AG04450 (cell line): ENCODE data around the gene FADS1. TPM values are rescaled to one million over a fixed set of nuclear protein-coding genes. Genes with fewer than 3 reads are reported as not detected.

Experiments
- CTCF ChIA-PET: fragments of 300-600, 350-600 bp; formaldehyde crosslinking; extraction: SDS; loops from one replicate; lab custom pipeline; 2022; ENCODE audit warnings: antibody characterized with exemption, inconsistent platforms; lab: Charles Lee
- POLR2A ChIA-PET: fragments of 350-600 bp; formaldehyde crosslinking; extraction: SDS; loops from one replicate; lab custom pipeline; 2021; ENCODE audit warnings: antibody characterized with exemption, inconsistent platforms; lab: Yijun Ruan, JAX
- DNase-seq: peaks from one replicate; pipeline ENCODE4 v3.0.0-alpha.2; 2011; ENCODE audit warnings: low read depth, low spot score
- H3K27ac ChIP-seq: one replicate; pipeline ENCODE4 v1.5.1; 2012; ENCODE audit warnings: low read depth, low read length, control low read depth
- H3K27me3 ChIP-seq: one replicate; pipeline ENCODE4 v1.6.0; 2012; ENCODE audit warnings: low read length; ENCODE audit not compliant: control insufficient read depth, insufficient read depth
- H3K4me3 ChIP-seq: 2 replicates; pipeline ENCODE4 v1.5.1; 2011; ENCODE audit warnings: mild to moderate bottlenecking, low read depth, low read length, control low read depth
- H3K9me3 ChIP-seq: 2 replicates; pipeline ENCODE4 v1.5.1; 2012; ENCODE audit warnings: low read length; ENCODE audit not compliant: control insufficient read depth, insufficient read depth
- polyA plus RNA-seq: library from polyadenylated mRNA; depleted of rRNA; stranded (reverse); fragments of >200 nt; gene quantifications from 2 replicates; pipeline ENCODE4 v1.2.3, GENCODE V29; 2011
- TF ChIP-seq, protein P1 (sequence below): IDR thresholded peaks from 2 replicates; pipeline ENCODE4 v1.5.1; 2011; ENCODE audit warnings: low read depth, low read length, control low read depth, inconsistent platforms

The FADS1 gene
- polyA plus RNA-seq, 1 experiment = 50.4 TPM

DNA sequence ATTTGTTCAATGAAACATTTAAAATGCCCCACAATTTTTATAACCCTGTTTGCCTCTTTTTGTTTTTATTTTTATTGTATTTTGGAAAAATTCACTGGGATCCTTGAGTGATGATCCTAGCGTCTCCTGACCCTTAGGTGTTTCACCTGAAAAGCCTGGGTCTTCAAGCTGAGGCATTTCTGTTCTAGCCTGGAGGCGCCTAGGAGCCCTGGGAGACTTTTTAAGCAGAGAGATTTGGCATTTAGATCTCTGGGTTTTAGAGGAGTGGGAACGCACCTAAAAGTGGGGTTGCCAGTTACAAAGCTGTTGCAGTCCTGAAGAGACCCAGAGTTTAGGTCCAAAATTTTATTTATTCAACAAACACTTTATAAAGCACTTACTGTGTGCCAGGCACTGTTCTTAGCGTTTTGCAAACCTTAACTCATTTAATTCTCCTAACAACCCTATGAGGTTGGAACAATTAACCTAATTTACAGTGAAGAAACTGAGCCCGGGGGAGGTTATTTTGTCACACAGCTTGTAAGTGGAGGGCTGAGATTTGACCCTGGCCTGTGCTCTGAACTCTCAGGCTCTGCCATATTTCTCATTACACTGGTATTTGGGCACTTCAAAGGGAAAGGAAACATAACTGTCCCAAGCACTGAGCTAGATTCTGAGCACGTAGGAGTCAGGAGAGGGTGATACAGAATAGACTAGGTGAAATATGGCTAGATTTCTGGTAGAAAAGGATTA, 834 bp upstream of the FADS1 start:
- ChIA-PET CTCF (interaction anchor here (1.1 to 6.3 kb wide), 3 partner anchors 12 to 265 kb away, joined by 4 to 68 read pairs (median 5); no protein-coding TSS in a partner anchor), POLR2A (interaction anchor here (0.8 to 2.6 kb wide), 3 partner anchors 11 to 150 kb away, joined by 4 to 29 read pairs (median 4); partner anchors contain the start of gene FADS2)
- H3K27me3 ChIP-seq = no peaks in the 10 kb centered on the region

DNA sequence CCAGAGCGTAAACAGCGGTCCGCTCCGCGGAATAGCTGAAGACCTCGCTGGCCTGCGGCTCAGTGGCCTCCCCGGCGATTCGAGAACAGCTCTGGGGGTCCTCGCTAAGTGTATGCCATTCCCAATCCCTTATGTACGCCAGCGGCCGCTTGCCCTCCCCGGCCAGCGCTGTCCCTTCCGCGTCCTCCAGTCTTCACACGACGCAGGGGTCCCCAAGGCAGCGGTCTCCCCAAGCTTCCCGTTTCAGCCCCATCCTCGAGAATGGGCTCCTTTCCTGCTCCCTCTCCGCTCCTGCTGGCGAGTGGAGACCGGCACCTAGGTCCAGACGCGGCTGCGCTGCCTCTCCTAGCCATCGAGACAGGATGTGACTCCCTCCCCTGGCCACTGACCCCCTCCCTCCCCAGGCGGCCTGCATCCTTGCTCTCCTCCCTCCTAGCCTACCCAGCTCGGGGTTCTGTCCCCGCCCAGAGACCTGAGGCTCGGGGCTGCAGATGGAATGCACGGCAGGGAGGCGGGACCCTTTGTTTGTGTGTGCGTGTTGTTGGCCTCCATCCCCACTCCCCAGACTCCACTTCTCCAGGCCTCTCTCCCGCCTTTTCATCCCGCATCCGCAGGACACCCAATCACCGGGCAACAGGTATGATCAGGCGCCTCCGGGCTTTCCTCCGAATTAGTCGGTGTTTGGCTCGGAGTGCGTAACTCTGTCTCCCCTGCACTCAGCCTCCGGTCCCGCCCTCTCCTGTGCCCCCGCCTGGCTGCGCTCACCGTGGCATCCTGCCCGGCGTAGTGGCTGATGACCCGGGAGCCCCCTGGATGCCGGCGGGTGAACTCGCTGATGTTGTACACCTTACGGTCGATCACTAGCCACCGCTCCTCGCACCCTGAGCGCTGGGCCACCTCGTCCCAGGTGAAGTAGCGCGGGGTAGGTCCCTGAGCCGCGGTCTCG, 740 bp downstream of the FADS1 start:
- Histone ChIP-seq H3K9me3 (peaks cover 2% of the 10 kb centered on the region; the same call in 1 of the 2 replicates), H3K27me3 (no peaks in the 10 kb centered on the region), H3K27ac (peak overlapping the region; percentile 86), H3K4me3 (peak overlapping the region; percentile 89)
- no peak for DNase-seq
- POLR2A ChIA-PET = interaction anchor here (0.8 to 2.6 kb wide), 6 partner anchors 13 to 387 kb away, joined by 3 to 29 read pairs (median 6); partner anchors contain the start of genes CPSF7, FADS2, FEN1 and TMEM258
- CTCF ChIA-PET = interaction anchor here (0.6 to 6.3 kb wide), 7 partner anchors 13 to 549 kb away, joined by 3 to 68 read pairs (median 11); partner anchors contain the start of gene FADS2
- TF ChIP-seq, protein P1, sequence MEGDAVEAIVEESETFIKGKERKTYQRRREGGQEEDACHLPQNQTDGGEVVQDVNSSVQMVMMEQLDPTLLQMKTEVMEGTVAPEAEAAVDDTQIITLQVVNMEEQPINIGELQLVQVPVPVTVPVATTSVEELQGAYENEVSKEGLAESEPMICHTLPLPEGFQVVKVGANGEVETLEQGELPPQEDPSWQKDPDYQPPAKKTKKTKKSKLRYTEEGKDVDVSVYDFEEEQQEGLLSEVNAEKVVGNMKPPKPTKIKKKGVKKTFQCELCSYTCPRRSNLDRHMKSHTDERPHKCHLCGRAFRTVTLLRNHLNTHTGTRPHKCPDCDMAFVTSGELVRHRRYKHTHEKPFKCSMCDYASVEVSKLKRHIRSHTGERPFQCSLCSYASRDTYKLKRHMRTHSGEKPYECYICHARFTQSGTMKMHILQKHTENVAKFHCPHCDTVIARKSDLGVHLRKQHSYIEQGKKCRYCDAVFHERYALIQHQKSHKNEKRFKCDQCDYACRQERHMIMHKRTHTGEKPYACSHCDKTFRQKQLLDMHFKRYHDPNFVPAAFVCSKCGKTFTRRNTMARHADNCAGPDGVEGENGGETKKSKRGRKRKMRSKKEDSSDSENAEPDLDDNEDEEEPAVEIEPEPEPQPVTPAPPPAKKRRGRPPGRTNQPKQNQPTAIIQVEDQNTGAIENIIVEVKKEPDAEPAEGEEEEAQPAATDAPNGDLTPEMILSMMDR = no peak

More for the DNA sequence above, 834 bp upstream of the FADS1 start:
- TF ChIP-seq, protein P1 = no peak
- H3K4me3 ChIP-seq = peak overlapping the region; percentile 89
- peaks cover 2% of the 10 kb centered on the region; the same call in 1 of the 2 replicates for H3K9me3 ChIP-seq
- DNase-seq = no peak
- peak overlapping the region; percentile 68 for H3K27ac ChIP-seq

DNA sequence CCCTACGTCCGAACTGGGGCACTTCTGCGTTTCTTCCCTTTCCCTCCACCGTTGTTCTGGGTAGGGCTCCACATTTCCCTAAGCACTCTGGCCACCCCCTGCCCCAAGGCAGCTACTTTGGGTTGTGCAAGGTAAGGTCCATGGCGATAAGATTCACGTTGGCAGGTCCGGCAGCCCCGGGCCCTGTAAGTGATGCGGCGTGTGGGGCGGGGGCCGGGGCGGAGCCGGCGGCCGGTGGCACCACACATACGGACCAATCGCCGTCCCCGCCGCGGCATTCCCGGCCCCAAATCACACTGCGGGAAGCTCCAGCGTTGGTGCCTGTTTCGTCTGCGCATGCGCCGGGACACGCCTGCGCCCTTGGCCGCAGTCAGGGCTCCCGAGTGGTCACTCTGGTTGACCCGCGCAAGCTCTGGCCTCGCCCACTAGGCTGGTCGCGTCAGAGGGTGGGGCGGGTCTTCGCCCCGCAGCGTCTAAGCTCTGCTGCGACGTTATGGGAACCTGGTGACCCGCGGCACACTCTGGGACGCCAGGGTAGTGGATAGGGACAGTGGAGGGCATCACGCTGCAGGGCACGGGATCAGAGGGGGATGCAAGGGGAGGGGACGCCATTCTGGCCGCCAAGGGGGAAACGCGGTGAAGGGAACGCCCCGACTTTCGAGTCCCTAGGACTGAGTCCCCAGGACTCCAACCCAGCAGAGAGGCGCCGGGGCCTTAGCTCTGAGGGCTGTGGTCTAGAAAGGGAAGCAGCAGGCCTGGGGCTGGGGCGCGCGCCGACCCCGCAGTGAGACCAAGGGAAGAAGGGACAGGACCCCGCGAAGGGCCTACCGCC, 1.6 kb downstream of the FADS1 start:
- Histone ChIP-seq H3K27ac (peak overlapping the region; percentile 86), H3K27me3 (no peaks in the 10 kb centered on the region), H3K4me3 (peak overlapping the region; percentile 89), H3K9me3 (peaks cover 2% of the 10 kb centered on the region; the same call in 1 of the 2 replicates)
- CTCF ChIA-PET = interaction anchor here (0.6 to 6.3 kb wide), 9 partner anchors 11 to 549 kb away, joined by 3 to 68 read pairs (median 6); partner anchors contain the start of gene FADS2
- TF ChIP-seq, protein P1 = no peak
- POLR2A ChIA-PET = interaction anchor here (0.6 to 2.6 kb wide), 12 partner anchors 14 to 904 kb away, joined by 3 to 29 read pairs (median 4); partner anchors contain the start of genes CPSF7, FADS2, FEN1 and FTH1
- DNase-seq = peak; percentile 91

DNA sequence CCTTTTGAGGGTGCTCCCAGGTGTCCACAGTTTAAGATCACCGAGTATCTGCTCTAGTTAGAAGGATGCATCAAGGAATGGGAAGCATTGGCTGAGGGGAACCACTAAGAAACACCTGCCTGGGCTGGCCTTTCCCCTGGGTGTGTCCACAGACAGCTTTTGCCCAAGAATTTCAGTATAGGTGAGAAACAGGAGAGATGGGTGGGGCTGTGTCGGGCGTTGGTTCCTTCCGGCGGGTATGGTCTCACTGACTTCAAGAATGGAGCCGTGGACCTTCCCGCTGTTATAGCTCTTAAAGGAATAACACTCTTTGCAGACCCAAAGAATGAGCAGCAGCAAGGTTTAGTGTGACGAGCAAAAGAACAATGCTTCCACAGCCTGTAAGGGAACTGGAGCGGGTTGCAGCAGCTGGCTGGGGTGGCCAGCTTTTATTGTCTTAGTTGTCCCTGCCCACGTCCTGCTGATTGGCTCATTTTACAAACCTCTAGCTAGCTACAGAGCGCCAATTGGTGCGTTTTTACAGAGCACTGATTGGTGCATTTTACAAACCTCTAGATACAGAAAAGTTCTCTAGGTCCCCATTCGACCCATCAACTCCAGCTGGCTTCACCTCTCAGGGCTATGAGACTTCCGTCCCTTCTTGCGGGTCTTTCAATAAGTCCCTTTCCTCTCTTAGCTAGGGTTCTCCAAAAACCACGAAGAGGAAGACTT, 2.4 kb downstream of the FADS1 start:
- CTCF ChIA-PET = interaction anchor here (1.0 to 6.3 kb wide), 7 partner anchors 14 to 294 kb away, joined by 3 to 68 read pairs (median 11); partner anchors contain the start of gene FADS2
- TF ChIP-seq, protein P1 = no peak
- H3K9me3 ChIP-seq = peaks cover 2% of the 10 kb centered on the region; the same call in 1 of the 2 replicates
- DNase-seq = no peak
- peak overlapping the region; percentile 80 for H3K27ac ChIP-seq
- POLR2A ChIA-PET = interaction anchor here (0.6 to 2.6 kb wide), 9 partner anchors 14 to 850 kb away, joined by 3 to 29 read pairs (median 4); partner anchors contain the start of genes CPSF7, FADS2, FEN1 and FTH1
- peak overlapping the region; percentile 89 for H3K4me3 ChIP-seq
- H3K27me3 ChIP-seq = no peaks in the 10 kb centered on the region
